Hepatic stellate cell (primary cell): ENCODE measurements around the gene ATP13A5.

Source experiments
- DNase-seq: peaks from one replicate; pipeline ENCODE4 v3.0.0; 2011; ENCODE audit warnings: low spot score

ATP13A5 gene

DNA sequence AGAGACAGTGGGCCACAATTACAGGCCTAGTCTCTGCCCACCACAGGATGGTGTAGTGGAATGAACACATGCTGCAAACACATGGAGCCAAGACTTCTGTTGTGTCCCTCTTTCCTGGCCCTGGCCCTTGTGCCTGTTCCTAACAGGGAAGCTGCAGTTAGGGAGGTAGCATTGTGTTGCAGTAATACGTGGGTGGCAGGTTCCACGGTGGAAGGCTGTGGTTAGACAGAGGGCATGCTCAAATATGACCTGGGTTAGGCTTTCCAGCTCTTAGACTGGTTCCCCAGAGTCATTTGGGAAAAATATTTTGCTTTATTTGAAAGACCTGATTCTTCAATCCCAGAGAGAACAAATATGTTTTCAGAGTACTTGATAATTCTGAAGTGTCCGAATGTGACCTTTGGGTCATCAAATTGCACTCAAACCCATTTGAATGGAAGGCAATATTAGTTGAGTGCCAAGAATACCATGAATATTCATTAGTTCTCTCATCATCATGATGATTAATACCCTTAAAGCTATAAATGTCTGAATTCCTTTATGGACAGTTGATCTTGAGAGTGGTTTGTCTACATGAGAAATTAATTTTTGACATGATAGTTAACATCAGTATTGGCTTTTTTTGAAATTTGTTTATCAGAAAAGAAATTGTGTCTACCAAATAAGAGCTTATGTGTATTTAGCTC, 109.1 kb downstream of the ATP13A5 start:
- DNase-seq: no peak

DNA sequence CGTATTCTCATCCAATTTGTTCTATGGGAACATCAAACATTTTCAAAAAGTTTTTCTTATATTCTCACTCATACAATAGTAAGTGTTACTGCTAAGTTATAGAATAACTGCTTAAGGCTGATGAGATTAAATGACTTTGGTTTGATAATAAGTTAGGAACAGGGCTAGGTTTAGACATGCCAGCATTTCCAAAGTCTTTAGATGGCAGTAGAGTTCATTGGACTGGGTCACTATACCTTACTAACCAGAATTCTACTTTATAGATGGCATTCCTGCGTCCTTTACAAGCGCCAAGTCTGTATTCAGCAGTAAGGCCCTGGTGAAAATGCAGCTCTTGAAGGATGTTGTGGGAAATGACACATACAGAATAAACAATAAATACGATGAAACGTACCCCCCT, 115.8 kb downstream of the ATP13A5 start:
- no peak for DNase-seq

DNA sequence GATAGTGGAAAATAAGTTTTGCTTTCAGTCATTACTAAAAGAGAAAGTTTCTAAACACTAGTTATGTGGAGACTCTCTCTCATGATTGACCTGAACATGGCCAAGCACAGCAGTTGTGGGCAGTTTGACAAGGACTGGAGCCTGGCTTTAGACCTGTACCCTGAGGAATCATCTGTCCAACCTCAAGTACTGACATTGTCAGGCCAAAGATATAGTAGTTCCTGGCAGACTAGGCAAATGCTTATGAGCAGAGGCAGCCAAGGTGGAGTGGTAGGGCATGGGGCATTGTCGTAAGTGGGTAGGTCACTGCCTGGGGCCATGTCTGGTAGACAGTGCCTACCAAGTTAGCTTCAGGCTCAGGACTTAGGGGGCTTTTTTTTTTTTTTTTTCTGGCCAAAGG, 116.6 kb downstream of the ATP13A5 start:
- DNase-seq: no peak

DNA sequence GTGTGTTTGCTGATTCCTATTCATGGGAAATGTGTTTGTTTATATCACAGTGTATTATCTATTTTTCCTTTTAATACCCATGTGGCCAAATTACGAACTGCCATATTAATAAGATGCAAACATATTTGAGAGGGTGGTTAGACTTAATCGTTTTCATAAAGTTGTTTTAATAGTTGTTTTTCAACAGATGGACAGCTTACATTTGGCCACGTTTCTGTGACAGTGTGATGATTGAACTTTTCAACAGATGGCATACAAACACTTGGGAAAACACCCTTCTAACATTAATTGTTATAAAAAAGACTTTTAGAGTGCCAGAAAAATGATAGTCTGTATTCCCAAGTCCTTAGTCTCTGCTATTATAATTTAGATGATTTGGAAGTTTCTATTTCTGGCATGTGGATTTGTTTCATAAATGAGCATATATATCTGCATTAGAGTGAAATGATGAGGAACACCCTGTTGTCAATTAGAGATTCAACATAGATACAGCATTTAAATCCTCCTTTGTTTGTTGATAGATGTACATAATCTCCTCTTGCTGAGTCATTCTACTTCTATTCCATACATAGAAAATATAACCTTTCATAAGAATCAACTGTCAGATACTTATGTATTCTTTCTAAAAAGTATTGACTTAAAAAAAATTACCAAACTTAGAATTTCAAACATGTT, 124.4 kb downstream of the ATP13A5 start:
- no peak for DNase-seq

DNA sequence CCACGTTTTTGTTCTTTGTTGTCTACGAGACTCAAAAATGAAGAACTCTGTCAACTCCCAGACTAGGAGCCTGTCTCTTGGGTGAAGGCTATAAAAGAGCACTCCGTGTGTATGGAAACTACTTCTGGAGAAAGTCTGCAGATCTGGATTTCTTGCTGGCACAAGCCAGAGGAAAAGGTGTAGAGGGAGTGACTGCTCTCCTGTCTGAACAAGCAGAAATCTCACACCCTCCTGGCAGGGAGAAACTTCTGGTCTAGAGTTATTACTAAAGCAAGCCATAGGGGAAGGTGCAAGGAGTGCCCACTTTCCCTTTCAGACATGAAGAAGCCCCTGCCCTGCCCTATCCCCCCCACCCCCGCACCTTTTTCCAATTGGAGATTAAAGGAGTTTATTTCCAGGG, 128.1 kb downstream of the ATP13A5 start:
- no peak for DNase-seq

DNA sequence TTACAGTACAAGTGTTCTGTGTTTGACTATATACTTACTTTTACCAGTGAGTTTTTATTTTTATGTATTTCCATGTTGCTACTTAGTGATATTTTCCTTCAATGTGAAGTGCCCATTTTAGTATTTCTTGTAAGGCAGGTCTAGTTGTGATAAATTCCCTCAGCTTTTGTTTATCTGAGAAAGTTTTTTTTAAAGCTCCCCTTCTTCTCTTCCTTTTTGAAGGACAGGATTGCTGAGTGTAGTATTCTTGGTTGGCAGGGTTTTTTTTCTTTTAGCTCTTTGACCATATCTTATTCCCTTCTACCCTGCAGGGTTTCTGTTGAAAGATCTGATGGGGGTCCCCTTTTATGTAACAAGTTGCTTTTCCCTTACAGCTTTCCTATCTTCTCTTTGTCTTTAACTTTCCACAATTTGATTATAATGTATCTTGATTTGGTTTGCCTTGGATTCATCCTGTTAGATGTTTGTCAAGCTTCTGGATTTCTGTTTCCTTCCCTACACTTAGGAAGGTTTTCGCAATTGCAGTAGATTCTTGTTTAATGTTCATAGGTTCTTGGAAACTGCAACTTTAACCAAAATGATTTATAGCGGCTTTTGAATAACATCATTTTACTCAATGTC, 129.6 kb downstream of the ATP13A5 start:
- no peak for DNase-seq

DNA sequence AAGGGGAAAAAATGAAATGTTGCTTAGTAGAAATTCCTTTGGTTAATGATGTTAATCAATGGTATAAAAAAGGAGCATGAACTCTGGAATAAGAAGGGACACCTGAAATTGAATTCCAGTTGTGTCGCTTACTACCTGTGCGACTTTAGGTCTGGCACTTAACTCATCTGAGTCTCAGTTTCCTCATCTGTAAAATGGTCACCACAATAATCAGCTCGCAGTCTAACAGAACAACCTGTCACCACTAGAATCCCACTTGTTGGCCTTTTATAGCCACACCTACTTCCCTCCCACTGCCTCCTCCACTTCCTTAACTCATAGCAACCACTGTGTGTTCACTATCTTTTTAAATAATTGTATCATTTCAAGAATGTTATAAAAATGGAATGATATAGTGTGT, 135.0 kb downstream of the ATP13A5 start:
- DNase-seq: no peak

DNA sequence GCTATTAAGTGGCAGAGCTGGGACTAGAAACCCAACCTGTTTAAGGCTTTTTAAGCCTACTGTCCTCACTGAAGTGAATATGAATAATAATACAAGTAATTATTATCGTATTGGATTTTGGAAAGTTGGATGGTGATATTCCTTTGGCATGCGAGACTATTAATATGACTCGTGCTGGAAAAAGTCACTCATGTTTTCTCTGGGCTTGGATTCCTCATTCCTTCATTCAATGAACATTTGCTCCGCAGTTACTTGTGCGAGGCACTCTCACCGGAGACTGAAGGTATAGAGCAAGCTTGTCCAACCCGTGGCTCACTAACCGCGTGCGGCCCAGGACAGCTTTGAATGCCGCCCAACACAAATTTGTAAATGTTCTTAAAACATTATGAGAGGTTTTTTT, 136.8 kb downstream of the ATP13A5 start:
- no peak for DNase-seq

DNA sequence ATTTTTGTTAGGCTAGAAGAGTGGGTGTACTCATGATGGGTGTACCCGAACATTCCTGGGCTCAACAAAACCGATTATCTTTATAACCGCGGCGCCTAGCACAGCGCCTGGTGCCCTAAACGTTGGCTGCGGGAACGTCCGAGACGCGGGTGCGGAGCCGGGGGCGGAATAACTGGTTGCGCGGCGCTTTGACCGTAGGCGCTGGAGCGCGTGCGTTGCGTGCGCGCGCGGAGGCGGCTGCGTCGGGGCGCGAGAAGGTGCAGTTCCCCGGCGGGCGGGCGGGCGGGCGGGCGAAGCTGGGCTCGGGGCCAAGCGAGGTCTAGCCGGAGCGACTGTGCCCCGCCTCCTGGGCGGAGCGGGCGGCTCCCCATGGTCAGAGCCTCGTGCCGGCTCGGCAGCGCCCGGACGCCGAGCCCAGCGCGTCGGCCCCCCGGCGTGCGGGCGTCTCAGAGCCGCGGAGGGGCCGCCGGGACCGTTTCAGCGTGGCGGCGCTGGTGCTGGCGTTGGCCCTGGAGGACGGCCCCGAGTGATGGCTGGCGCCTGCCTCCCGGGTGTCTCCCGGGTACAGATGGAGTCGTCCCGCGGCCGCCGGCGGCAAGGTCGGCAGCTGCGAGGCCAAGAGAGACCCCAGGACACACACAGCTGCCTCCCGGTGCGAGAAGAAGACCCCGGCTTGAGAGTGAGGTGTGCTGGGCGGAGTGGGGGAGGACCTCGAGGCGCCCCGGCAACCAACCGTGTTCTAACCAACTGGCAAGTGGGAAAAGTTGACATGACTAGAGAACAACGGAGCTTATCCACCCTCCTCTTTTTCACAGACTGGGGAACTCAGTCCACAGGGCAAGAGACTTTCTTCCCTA, 137.5 kb downstream of the ATP13A5 start, which contains the start of gene PLAAT1:
PLAAT1 (plus strand) TSS at position 373 of the 857 bp plus-strand sequence. CDS start 14,429 bp downstream, outside the sequence.
- DNase-seq: peak; percentile 6

DNA sequence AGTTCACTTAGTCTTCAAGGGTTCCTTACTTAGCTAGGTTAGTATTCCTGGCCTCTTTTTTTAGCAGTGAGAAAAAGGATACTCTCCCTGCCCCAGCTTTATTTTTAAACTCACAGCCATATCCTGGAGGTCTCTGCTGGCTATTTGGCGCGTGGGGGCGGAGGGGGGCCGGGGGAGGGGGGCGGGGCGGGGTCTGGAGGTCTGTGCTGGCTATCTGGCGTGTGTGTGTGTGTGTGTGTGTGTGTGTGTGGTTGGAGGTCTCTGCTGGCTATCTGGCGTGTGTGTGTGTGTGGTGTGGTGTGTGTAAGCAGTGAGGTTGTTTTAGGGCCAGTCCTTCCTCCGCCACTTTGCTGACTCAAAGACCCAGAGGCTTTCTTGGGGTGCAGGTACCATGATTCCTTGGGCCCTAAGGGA, 138.1 kb downstream of the ATP13A5 start:
- no peak for DNase-seq

DNA sequence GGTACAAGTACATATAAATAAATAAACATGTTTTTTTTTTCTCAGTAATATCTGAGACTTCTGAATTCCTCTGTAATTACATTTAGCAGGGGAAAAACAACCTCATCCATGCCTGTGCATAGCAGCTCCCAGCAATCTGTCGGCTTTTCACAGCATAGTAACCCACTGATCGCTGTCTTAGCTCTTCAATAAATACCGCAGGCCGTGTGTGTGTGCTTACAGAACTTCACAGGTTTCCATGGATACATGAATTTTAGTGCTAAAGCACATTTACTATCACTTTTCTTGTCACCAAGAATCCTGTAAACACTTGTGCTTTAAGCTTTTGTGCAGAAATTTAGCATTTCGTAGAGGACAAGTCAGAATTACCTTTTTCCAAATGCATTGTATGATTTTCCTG, 141.5 kb downstream of the ATP13A5 start:
- DNase-seq: no peak

DNA sequence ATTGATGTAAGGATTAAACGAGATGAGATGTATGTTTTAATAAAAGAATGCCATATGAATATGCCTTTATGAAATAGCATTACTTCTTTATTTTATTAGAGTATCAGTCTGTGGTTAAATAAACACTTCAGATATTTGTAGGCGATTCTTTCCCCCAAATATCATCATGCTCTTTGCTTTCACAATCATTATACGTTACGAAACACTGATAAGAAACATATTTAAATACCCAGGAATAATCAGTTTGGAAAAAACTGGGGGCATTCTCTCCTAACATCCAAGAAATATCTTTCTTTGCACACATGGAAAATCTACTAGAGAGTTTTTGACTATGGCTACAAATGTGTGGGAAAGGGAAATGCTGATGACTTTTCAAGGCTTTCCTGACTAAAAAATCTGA, 142.0 kb downstream of the ATP13A5 start:
- no peak for DNase-seq

DNA sequence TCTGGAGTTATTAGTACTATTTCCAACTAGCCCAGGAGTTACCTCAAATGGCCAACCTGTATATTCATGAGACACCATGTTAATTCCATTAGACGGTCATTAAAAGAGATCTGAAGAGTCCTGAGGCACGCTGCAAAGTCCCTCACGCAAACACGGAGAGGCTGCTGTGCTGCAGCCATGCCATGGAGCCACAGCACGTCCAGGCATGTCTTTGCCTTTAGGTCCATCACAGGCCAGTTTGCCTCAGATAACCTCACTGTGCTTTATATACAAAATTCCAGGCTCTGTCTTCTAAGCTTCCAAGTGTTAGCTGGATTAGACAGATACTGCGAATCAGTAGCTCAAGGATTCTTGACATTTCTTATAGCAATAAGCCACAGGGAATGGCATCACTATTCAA, 147.4 kb downstream of the ATP13A5 start:
- no peak for DNase-seq

DNA sequence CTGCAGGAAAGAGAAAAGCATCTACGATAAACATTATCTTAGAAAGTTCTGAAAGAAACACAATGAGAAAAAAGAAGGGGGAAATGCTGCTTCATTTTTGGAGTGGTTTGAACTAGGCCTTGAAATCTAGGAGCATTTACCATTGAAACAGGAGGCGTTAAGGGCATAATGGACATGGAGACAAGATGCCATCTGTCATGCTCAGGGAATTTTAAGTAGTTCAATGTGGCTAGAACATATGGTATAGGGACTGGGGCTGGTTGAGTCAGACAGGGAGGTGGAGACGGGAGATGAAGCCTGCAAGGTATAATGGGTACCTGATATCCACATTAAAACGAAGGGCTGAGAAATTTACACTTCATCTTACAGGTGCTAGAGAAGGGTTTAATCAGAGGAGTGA, 147.9 kb downstream of the ATP13A5 start:
- no peak for DNase-seq

DNA sequence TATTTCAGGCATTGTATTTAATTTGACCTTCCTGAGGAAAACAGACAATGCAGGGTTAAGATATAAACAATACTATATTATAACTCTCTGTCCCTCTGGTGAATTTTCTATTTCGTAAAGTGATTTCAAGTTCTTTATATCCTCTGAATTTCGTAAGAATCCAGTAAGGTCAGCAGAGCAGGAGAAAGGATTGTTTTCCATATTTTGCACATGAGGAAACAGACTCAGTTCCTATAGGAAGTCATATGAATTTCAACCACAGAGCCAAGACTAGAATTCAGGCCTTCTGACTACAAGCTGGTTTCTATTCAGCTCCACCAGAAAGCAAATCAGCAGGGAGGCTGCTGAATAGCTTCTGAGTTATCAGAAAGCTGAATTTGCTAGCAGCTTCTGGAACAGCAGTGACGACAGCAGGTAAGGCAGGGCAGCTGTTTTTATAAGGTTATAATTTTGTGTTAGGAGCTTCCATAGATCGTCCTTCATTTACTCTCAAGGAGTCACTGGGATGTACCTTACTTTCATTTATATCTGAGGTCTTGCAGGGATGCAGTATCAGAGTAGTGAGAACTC, 148.6 kb downstream of the ATP13A5 start:
- no peak for DNase-seq

DNA sequence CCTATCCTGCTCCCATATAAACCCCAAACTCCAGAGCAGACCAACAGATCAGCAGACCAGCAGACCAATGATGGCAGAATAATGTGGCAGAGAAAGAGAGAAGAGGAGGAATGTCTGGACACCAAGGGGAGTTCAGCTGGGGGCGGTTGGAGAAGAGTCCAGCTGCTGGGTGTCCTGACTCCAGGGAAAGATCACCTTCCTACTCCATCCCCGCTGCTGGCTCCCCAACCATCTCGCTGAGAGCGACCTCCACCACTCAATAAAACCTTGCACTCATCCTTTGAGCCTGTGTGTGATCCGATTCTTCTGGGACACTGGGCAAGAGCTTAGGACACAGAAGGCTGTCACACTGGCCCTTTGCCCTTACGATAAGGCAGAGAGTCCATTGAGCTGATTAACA, 150.3 kb downstream of the ATP13A5 start:
- DNase-seq: no peak

DNA sequence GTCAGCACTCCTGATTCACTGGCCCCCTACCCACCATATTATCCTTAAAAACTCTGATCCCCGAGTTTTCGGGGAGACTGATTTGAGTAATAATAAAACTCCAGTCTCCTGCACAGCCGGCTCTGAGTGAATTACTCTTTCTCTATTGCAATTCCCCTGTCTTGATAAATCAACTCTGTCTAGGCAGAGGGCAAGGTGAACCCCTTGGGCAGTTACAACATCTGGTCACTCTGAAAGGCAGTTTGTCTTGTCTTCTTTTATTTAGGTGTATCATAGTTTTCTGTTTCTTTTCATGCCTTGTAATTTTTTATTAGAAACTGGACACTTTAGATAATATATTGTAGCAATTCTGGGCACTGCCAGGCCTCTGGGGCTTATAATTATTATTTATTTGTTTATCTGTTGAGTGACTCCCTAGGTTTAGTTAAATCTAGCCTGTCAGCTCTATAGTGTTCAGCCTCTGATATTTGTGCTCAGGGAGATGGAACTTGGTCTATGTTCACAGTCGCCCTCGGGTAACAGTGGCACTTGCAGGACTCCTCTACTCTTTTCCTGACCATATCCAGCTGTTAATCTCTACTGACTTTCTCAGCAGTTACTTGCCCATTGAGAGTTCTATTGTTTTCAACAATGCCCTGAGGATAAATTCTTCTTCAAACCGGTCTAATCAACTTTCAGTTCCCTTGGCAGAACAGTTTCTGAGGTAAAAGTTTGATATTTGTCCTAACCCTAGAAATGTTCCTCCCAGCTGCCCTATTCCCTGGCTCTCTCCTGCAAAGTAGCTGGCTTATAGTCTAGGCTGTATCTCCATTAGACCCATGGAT, 153.0 kb downstream of the ATP13A5 start:
- no peak for DNase-seq
